Hepatocyte (in vitro differentiated cells): ENCODE data around the gene MS4A2. TPM values are rescaled to one million over a fixed set of nuclear protein-coding genes. Genes with fewer than 3 reads are reported as not detected.
"Not testable (repeated sequence)": the region's sequence is repeated elsewhere in the genome, so short reads cannot be mapped to it uniquely, and the experiment has no call there.

Experiments
- DNase-seq: peaks from one replicate; pipeline ENCODE4 v3.0.0-alpha.2; 2016; ENCODE audit warnings: low spot score
- H2AFZ ChIP-seq: fragments of 200-600 bp; sonication (generic); 2 replicates; pipeline ENCODE4 v1.6.0; 2016; ENCODE audit warnings: antibody characterized with exemption, mild to moderate bottlenecking
- H3K27ac ChIP-seq: fragments of 200-600 bp; sonication (generic); 2 replicates; pipeline ENCODE4 v1.5.1; 2016; ENCODE audit warnings: mild to moderate bottlenecking
- H3K27me3 ChIP-seq: fragments of 200-600 bp; sonication (generic); 2 replicates; pipeline ENCODE4 v1.6.1; 2016
- H3K36me3 ChIP-seq: fragments of 200-600 bp; sonication (generic); replicated peaks from 2 replicates; pipeline ENCODE4 v1.5.1; 2016; ENCODE audit warnings: low read depth; ENCODE audit not compliant: insufficient read depth
- H3K4me1 ChIP-seq: fragments of 200-600 bp; sonication (generic); 2 replicates; pipeline ENCODE4 v1.5.1; 2016; ENCODE audit warnings: mild to moderate bottlenecking, moderate library complexity; ENCODE audit not compliant: insufficient read depth
- H3K4me2 ChIP-seq: fragments of 200-600 bp; sonication (generic); 2 replicates; pipeline ENCODE4 v1.6.0; 2016
- H3K4me3 ChIP-seq: fragments of 200-600 bp; sonication (generic); 2 replicates; pipeline ENCODE4 v1.5.1; 2016; ENCODE audit warnings: mild to moderate bottlenecking
- H3K79me2 ChIP-seq: fragments of 200-600 bp; sonication (generic); 2 replicates; pipeline ENCODE4 v1.6.0; 2017; ENCODE audit warnings: mild to moderate bottlenecking
- H3K9me2 ChIP-seq: fragments of 200-600 bp; sonication (generic); replicated peaks from 2 replicates; pipeline ENCODE4 v1.6.0; 2017; ENCODE audit warnings: mild to moderate bottlenecking; ENCODE audit not compliant: insufficient read depth
- H3K9me3 ChIP-seq: fragments of 200-600 bp; sonication (generic); 2 replicates; pipeline ENCODE4 v1.5.1; 2016; ENCODE audit warnings: low read depth, mild to moderate bottlenecking
- H4K20me1 ChIP-seq: fragments of 200-600 bp; sonication (generic); 2 replicates; pipeline ENCODE4 v1.6.0; 2016; ENCODE audit warnings: mild to moderate bottlenecking; ENCODE audit not compliant: insufficient read depth, poor library complexity, severe bottlenecking
- EZH2 ChIP-seq: fragments of 200-600 bp; sonication (generic); IDR thresholded peaks from 2 replicates; pipeline ENCODE4 v1.6.1; 2016; ENCODE audit warnings: antibody characterized with exemption, mild to moderate bottlenecking, borderline replicate concordance
- EZH2phosphoT487 ChIP-seq: fragments of 200-600 bp; sonication (generic); IDR thresholded peaks from one replicate; pipeline ENCODE4 v1.6.1; 2018; ENCODE audit warnings: antibody characterized with exemption, mild to moderate bottlenecking, low read depth, moderate library complexity; ENCODE audit not compliant: unreplicated experiment, severe bottlenecking
- WGBS: methylation state at CpG from one replicate; pipeline ENCODE4 v1.1.6; 2016; ENCODE audit warnings: low lambda C conversion rate; ENCODE audit errors: missing lambda C conversion rate; 5-methylcytosine and 5-hydroxymethylcytosine counted together
- polyA plus RNA-seq: library from polyadenylated mRNA; unstranded; fragments of >200 nt; fragmentation: Nextera tagmentation; extraction: Ambion mirVana; gene quantifications from 2 replicates; pipeline ENCODE4 v1.2.1, GENCODE V29; 2016
- total RNA-seq: library from RNA; depleted of rRNA; stranded (reverse); fragments of >200 nt; gene quantifications from 2 replicates; pipeline ENCODE4 v1.2.3, GENCODE V29; 2014
- TF ChIP-seq, protein P1 (sequence below): fragments of 200-600 bp; sonication (generic); IDR thresholded peaks from 2 replicates; pipeline ENCODE4 v1.5.1; 2016; ENCODE audit warnings: antibody characterized with exemption, mild to moderate bottlenecking; ENCODE audit not compliant: poor library complexity

MS4A2 gene
- total RNA-seq (not detected in 2 replicates), polyA plus RNA-seq (not detected in 2 replicates)

DNA sequence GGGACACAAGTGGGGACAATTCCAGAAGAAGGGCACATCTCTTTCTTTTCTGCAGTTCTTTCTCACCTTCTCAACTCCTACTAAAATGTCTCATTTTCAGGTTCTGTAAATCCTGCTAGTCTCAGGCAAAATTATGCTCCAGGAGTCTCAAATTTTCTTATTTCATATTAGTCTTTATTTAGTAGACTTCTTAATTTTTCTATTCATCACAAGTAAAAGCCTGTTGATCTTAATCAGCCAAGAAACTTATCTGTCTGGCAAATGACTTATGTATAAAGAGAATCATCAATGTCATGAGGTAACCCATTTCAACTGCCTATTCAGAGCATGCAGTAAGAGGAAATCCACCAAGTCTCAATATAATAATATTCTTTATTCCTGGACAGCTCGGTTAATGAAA lies at the start of gene MS4A2:
Gene MS4A2 (plus strand): TSS at position 301 of the 400 bp plus-strand sequence. CDS start 102 bp downstream, outside the sequence.
- no peaks in the 10 kb centered on the region for H3K36me3 ChIP-seq
- no peak for DNase-seq
- TF ChIP-seq EZH2phosphoT487, result no peak
- TF ChIP-seq EZH2, result no peak
- TF ChIP-seq, protein P1, sequence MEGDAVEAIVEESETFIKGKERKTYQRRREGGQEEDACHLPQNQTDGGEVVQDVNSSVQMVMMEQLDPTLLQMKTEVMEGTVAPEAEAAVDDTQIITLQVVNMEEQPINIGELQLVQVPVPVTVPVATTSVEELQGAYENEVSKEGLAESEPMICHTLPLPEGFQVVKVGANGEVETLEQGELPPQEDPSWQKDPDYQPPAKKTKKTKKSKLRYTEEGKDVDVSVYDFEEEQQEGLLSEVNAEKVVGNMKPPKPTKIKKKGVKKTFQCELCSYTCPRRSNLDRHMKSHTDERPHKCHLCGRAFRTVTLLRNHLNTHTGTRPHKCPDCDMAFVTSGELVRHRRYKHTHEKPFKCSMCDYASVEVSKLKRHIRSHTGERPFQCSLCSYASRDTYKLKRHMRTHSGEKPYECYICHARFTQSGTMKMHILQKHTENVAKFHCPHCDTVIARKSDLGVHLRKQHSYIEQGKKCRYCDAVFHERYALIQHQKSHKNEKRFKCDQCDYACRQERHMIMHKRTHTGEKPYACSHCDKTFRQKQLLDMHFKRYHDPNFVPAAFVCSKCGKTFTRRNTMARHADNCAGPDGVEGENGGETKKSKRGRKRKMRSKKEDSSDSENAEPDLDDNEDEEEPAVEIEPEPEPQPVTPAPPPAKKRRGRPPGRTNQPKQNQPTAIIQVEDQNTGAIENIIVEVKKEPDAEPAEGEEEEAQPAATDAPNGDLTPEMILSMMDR, result no peak
- no peaks in the 10 kb centered on the region for H3K9me3 ChIP-seq
- H3K4me3 ChIP-seq, result no peak within 1 kb of the TSS
- no peak within 1 kb of the TSS for H2AFZ ChIP-seq
- H3K4me2 ChIP-seq, result no peak within 1 kb of the TSS
- no peaks in the 10 kb centered on the region for H3K4me1 ChIP-seq
- H3K27ac ChIP-seq, result no peak within 1 kb of the TSS
- no peaks in the 10 kb centered on the region for H3K79me2 ChIP-seq
- H3K9me2 ChIP-seq, result no peaks in the 10 kb centered on the region
- H3K27me3 ChIP-seq, result no peaks in the 10 kb centered on the region
- H4K20me1 ChIP-seq, result no peaks in the 10 kb centered on the region
- WGBS, result 79% methylated on average over 1 of the region's 1 CpG

DNA sequence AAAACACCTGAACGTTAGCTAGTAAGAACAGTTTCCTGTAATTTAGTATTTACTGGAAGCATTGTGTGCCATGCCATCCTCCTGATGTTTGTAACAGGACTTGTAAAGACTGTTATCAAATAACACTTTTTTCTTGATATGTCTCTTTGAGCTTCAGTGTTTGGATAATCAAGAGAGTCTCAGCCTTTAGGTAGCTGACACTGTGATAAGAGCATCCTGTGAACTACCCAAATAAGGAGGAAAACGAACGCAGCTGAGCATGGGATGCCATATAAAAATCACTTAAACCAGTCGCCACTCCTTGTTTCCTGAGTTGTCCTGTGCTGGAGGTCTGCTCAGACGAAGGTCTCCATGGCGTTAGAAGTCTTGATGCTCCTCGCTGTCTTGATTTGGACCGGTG lies 48.4 kb upstream of the MS4A2 start, which contains the start of gene OOSP2:
Gene OOSP2 (plus strand): TSS at position 301 of the 400 bp plus-strand sequence. CDS start 51 bp downstream, at position 352.
- Histone ChIP-seq H2AFZ (no peak within 1 kb of the TSS), H3K4me3 (no peak within 1 kb of the TSS), H3K4me1 (no peaks in the 10 kb centered on the region), H3K9me2 (no peaks in the 10 kb centered on the region), H3K4me2 (no peak within 1 kb of the TSS), H3K36me3 (no peaks in the 10 kb centered on the region), H3K9me3 (no peaks in the 10 kb centered on the region), H3K27ac (no peak within 1 kb of the TSS), H3K27me3 (no peaks in the 10 kb centered on the region), H4K20me1 (no peaks in the 10 kb centered on the region), H3K79me2 (no peaks in the 10 kb centered on the region)
- TF ChIP-seq EZH2phosphoT487, result no peak
- TF ChIP-seq, protein P1, result no peak
- no peak for TF ChIP-seq EZH2
- no peak for DNase-seq
- WGBS, result 81% methylated on average over 8 of the region's 8 CpGs

DNA sequence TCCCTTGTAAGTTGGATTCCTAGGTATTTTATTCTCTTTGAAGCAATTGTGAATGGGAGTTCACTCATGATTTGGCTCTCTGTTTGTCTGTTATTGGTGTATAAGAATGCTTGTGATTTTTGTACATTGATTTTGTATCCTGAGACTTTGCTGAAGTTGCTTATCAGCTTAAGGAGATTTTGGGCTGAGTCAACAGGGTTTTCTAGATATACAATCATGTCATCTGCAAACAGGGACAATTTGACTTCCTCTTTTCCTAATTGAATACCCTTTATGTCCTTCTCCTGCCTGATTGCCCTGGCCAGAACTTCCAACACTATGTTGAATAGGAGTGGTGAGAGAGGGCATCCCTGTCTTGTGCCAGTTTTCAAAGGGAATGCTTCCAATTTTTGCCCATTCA lies 38.0 kb upstream of the MS4A2 start:
- H2AFZ ChIP-seq, H3K36me3 ChIP-seq, H3K4me2 ChIP-seq, H3K9me2 ChIP-seq, DNase-seq, H3K79me2 ChIP-seq, H3K4me1 ChIP-seq, H4K20me1 ChIP-seq, H3K9me3 ChIP-seq, H3K27me3 ChIP-seq, H3K4me3 ChIP-seq, H3K27ac ChIP-seq: not testable (repeated sequence)

DNA sequence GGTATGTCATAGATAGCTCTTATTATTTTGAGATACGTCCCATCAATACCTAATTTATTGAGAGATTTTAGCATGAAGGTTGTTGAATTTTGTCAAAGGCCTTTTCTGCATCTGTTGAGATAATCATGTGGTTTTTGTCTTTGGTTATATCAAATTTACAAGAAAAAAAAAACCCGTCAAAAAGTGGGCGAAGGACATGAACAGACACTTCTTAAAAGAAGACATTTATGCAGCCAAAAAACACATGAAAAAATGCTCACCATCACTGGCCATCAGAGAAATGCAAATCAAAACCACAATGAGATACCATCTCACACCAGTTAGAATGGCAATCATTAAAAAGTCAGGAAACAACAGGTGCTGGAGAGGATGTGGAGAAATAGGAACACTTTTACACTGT lies 37.6 kb upstream of the MS4A2 start:
- H3K9me3 ChIP-seq, H3K27ac ChIP-seq, H3K4me2 ChIP-seq, H3K4me3 ChIP-seq, H2AFZ ChIP-seq, H4K20me1 ChIP-seq, DNase-seq, H3K4me1 ChIP-seq, H3K27me3 ChIP-seq, H3K79me2 ChIP-seq, H3K36me3 ChIP-seq, H3K9me2 ChIP-seq: not testable (repeated sequence)
- WGBS, result 77% methylated on average over 3 of the region's 3 CpGs
